LHCN-M2 (cell line): ENCODE data around the gene TUBA1C. TPM values are rescaled to one million over a fixed set of nuclear protein-coding genes. Genes with fewer than 3 reads are reported as not detected.
"Not testable (repeated sequence)": the region's sequence is repeated elsewhere in the genome, so short reads cannot be mapped to it uniquely, and the experiment has no call there.

ENCODE experiments used
- DNase-seq: peaks from one replicate; pipeline ENCODE4 v3.0.0-alpha.2; 2012; ENCODE audit warnings: low read depth
- total RNA-seq: library from RNA; depleted of rRNA; stranded (reverse); fragments of >200 nt; gene quantifications from 2 replicates; pipeline ENCODE4 v1.2.3, GENCODE V29; 2014

Gene TUBA1C
- total RNA-seq, 1 experiment from 2014 or later, result 1,345 TPM

GRCh38 chr12:49255456-49255855 is 9.4 kb upstream of the TUBA1C start:
- not testable (repeated sequence) for DNase-seq

GRCh38 chr12:49255857-49256637 is 8.8 kb upstream of the TUBA1C start:
- no peak for DNase-seq

- DNase-seq, result not testable (repeated sequence)
Measured at GRCh38 chr12:49257508-49258184, 7.2 kb upstream of the TUBA1C start.

DNA sequence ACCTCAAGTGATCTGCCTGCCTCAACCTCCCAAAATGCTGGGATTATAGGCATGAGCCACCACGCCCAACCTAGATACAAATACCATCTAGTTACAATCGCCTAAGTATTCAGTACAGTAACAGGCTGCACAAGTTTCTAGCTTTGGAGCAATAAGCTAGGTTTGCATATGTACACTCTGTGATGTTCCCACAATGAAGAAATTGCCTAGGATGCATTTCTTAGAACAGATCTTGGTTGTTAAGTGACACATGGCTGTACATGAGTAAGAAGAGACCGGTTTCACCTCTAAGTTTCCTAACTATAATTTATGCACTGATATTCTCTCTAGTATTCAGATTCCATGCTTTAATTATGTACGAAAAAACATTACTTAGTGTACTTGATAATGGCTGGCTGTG is 5.4 kb upstream of the TUBA1C start:
- DNase-seq, result no peak

- peak; percentile 70 for DNase-seq
Measured at GRCh38 chr12:49260166-49260565, 4.7 kb upstream of the TUBA1C start.

DNA sequence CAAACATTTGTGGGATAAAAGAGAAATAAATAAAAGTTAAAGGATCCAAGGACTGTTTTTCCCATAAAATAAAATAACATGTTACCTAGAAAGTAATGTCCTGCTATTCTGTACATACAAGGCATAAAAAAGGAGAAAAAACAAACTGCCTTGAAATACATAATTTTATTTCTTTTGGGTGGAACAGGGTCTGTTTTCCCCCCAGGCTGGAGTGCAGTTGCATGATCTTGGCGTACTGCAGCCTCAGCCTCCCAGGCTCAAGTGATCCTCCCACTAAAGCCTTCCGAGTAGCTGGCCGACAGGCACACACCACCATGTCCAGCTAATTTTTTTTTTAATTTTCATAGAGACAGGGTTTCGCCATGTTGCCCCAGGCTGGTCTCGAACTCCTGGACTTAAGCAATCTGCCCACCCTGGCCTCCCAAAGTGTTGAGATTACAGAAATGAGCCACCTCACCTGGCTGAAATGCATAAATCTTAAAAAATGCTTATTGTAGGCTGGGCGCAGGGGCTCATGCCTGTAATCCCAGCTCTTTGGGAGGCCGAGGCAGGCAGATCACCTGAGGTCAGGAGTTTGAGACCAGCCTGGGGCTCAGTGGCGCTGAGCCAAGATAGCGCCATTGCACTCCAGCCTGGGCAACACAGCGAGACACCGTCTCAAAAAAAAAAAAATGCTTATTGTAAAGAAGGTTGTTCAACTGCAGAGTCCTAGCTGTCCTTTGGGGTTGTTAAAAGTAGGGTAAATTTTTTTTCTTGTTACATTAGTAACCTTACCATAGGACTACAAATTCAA is 4.1 kb upstream of the TUBA1C start:
- DNase-seq, result no peak

GRCh38 chr12:49261721-49262120 is 3.2 kb upstream of the TUBA1C start:
- DNase-seq, result no peak

DNA sequence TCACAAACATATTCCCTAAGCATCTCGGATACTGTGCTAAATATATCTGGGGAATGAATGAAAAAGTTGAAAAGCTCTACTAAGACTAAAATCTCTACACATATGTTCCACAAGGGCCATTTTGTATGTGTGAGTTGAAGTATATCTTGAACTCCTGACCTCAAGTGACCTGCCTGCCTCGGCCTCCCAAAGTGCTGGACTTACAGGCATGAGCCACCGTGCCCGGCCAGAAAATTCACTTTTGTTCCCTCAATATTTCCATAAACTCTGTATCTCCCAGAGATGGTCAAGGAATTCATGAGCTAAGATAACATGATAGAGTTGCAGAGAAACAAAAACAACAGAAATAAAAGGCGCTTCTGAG is 1.5 kb upstream of the TUBA1C start:
- DNase-seq, result no peak

GRCh38 chr12:49264466-49264872 is 413 bp upstream of the TUBA1C start:
- no peak for DNase-seq

DNA sequence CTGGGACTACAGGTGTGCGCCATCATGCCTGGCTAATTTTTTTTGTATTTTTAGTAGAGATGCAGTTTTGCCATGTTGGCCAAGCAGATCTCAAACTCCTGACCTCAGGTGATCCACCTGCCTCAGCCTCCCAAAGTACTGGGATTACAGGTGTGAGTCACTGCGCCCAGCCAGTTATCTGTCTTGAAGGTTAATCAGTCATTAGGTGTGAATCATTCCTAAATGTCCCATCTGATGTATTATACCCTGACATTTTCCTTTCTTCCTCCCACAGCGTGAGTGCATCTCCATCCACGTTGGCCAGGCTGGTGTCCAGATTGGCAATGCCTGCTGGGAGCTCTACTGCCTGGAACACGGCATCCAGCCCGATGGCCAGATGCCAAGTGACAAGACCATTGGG is 4.3 kb downstream of the TUBA1C start:
- not testable (repeated sequence) for DNase-seq

DNA sequence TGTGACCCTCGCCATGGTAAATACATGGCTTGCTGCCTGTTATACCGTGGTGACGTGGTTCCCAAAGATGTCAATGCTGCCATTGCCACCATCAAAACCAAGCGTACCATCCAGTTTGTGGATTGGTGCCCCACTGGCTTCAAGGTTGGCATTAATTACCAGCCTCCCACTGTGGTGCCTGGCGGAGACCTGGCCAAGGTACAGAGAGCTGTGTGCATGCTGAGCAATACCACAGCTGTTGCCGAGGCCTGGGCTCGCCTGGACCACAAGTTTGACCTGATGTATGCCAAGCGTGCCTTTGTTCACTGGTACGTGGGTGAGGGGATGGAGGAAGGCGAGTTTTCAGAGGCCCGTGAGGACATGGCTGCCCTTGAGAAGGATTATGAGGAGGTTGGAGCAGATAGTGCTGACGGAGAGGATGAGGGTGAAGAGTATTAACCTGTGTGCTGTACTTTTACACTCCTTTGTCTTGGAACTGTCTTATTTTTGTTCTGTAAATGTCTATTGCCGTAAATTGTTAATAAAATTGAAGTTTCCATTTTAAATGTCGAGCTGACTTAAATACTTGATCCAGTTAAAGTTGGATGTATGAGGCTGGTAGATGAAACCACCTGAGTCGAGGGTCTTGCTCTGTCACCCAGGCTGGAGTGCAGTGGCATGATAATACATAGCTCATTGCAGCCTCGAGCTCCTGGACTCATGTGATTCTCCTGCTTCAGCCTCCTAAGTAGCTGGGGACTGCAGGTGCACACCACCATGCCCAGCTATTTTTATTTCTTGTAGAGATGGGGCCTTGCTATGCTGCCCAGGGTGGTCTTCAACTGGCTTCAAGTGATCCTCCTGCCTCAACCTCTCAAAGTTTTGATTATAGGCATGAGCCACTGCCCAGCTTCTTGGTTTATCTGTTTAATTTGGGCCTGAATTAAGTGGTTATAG is 8.2 kb downstream of the TUBA1C start:
- no peak for DNase-seq

DNA sequence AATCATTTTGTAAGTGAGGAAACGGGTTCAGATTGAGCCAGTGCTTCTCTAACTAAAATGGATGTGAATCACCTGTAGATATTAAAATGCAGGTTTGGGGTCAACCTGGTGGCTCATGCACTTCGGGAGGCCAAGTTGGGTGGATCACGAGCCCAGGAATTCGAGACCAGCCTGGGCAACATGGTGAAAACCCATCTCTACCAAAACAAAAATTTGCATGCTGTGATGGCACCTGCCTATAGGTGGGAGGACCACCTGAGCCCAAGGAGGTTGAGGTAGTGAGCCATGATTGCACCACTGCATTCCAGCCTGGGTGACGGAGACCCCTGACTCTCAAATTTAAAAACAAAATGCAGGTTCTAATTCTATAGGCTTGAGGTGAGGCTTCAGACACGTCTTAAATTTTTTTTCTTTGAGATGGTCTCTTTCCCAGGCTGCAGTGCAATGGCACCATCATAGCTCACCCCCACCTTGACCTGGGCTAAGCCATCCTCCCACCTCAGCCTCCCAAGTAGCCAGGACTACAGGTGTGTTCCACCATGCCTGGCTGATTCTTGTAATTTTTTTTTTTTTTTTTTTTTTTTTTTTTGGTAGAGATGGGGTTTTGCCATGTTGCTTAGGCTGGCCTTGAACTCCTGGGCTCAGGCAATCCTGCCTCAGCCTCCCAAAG is 9.0 kb downstream of the TUBA1C start:
- no peak for DNase-seq

DNA sequence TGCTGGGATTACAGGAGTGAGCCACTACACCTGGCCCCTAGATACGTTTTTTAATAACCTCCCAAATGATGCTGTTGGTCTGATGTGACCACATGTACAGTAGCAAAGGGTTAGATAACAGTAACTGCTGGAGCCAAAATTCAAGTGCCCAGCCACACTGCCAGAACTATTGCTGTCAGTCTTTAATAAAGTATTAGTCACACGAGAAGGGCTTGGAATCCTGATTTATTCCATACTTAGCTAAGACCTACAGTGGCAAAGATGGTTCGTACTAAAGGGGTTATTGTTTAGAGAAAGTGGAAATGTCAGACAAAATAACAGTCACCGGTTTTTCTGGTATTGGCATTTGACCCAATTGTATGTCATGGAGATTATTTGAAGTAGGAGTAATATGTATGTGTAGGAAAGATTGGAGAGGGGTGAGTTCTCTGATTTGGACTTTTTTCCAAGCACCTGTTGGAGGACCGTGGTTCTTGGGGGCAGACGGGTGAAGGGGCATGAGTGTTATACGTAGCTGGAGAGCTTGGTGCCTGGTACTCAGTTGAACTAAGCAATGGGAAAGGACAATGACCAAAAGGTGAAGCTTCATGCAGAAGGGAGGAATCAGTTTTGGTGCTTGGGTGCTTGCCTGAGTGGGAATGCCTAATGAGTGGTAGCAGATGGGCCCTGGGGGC is 9.7 kb downstream of the TUBA1C start:
- DNase-seq, result no peak

GRCh38 chr12:49276304-49277290 is 11.7 kb downstream of the TUBA1C start:
- DNase-seq, result no peak

GRCh38 chr12:49277466-49277865 is 12.6 kb downstream of the TUBA1C start:
- no peak for DNase-seq

DNA sequence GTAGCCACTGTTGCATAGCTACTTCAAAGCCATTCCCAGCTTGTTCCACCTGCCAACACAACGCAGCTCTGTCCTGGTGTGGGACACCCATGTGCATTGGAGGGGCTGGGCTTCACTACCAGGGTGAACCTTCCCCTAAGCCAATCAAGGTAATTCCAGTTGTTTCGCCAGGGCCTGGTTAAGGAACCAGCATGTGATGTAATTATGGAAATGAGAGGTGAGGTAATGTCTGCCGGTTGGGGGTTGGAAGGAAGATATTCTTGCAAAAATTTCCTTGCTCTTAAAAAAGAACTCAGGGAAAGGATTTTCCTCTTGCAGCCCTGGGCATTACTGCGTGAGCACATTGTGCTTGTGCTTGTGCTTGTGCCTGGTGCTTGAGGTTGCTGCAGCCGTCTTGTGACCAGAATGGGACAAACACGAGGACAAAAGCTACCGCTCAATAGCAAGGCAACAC is 14.9 kb downstream of the TUBA1C start:
- DNase-seq, result no peak

DNA sequence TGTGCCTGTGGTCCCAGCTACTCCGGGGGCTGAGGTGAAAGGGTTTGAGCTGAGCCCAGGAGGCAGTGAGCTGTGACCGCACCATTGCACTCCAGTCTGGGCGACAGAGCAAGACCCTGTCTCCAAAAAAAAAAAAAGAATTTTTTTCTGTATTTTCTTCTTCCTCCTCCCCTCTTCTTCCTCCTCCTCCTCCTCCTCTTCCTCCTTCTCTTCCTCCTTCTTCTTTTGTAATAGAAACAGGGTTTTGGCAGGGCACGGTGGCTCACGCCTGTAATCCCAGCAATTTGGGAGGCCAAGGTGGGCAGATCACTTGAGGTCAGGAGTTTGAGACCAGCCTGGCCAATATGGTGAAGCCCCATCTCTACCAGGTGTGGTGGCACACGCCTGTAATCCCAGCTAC is 15.7 kb downstream of the TUBA1C start:
- DNase-seq, result not testable (repeated sequence)

DNA sequence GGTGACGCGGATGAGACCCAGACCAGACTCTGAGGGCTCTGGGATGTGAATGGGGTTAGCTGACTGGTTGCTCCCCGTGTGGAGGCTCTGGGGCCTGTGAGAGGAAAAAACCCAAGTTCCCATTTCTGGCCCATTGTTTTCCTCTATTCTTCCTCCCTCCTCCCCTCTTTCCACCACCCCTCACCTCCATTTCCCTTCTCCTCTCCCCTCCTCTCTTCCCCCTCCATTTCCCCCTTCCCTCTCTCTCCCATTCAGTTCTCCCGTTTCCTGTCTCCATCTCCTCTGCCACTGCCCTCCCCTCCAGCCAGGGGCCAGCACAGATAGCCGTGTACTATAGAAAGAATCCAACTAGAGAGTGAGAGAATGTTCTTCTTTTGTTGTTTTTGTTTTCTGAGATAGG is 17.4 kb downstream of the TUBA1C start:
- no peak for DNase-seq
